Gastroesophageal sphincter (tissue), 3 donors: ENCODE data around the gene SLC12A4.

Source experiments
- EP300 ChIP-seq: sonication (generic); formaldehyde crosslinking; IDR thresholded peaks from one replicate; pipeline ENCODE4 v1.6.1; 2017; ENCODE audit warnings: antibody characterized with exemption, mild to moderate bottlenecking
- POLR2A ChIP-seq, 2 donors: fragments of 450-650 bp; IDR thresholded peaks; one replicate each; pipeline ENCODE4 v1.6.1; 2017; ENCODE audit warnings: antibody characterized with exemption in 2 of 2, mild to moderate bottlenecking in 2 of 2, moderate library complexity in 1 of 2
- POLR2AphosphoS5 ChIP-seq: sonication (generic); formaldehyde crosslinking; IDR thresholded peaks from one replicate; pipeline ENCODE4 v1.6.1; 2017; ENCODE audit warnings: antibody characterized with exemption
- TF ChIP-seq, protein P1 (sequence below), 4 experiments: fragments of 200-600 bp in 2 of 4; fragments of 450-650 bp in 2 of 4; sonication (generic) in 1 of 4; IDR thresholded peaks; one replicate each; pipeline ENCODE4 v1.5.1; 2017 to 2019; ENCODE audit warnings: antibody characterized with exemption in 4 of 4, mild to moderate bottlenecking in 2 of 4, moderate library complexity in 2 of 4

DNA sequence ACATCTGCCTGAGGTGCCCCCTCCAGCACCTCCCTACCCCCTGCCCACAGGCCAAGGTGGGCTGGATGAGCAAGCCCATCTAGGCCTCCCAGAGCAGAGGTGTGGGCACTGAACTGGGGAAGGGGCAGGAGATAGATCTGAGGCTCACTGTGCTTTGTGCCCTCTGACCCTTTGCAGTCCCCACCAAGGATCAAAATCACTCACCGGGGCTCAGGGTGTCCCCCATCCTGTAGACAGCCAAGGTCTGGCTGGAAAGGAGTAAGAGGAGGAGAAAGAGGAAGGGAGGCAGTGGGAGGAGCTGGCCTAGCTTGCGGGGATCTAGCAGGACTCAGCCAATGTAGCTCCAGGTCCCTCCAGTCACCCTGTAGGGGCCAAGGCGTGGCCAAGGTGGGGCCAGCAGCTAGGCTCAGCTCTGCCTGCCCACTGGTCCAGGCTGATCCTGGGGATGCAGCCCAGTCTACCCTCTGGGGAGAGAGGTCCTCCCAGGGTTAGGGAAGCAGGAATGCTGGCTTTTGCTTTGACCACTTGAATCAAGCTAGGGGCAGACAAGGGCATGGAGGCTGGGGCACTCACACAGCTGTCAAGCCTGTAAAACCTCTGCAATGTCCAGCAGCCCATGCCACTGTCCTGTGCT lies 1.8 kb downstream of the SLC12A4 start:
- TF ChIP-seq, protein P1, sequence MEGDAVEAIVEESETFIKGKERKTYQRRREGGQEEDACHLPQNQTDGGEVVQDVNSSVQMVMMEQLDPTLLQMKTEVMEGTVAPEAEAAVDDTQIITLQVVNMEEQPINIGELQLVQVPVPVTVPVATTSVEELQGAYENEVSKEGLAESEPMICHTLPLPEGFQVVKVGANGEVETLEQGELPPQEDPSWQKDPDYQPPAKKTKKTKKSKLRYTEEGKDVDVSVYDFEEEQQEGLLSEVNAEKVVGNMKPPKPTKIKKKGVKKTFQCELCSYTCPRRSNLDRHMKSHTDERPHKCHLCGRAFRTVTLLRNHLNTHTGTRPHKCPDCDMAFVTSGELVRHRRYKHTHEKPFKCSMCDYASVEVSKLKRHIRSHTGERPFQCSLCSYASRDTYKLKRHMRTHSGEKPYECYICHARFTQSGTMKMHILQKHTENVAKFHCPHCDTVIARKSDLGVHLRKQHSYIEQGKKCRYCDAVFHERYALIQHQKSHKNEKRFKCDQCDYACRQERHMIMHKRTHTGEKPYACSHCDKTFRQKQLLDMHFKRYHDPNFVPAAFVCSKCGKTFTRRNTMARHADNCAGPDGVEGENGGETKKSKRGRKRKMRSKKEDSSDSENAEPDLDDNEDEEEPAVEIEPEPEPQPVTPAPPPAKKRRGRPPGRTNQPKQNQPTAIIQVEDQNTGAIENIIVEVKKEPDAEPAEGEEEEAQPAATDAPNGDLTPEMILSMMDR (IDR thresholded peaks at IDR 0.05): no peak
- no peak for TF ChIP-seq POLR2A (IDR thresholded peaks at IDR 0.05)
- TF ChIP-seq POLR2AphosphoS5: no peak
- TF ChIP-seq EP300: no peak
